GM12864 (cell line): Measurements from ENCODE around the gene TNIK.

Experiments
- DNase-seq: peaks from one replicate; pipeline ENCODE4 v3.0.0-alpha.2; 2011; ENCODE audit warnings: low read depth
- H3K4me3 ChIP-seq: 2 replicates; pipeline ENCODE4 v1.5.1; 2011; ENCODE audit warnings: mild to moderate bottlenecking, low read depth, low read length, control low read depth
- CTCF ChIP-seq: IDR thresholded peaks from 2 replicates; pipeline ENCODE4 v1.5.1; 2011; ENCODE audit warnings: low read depth, mild to moderate bottlenecking, moderate library complexity, low read length, control low read depth, inconsistent platforms; ENCODE audit errors: missing control alignments

The TNIK gene

GRCh38 chr3:171285287-171285686 lies 174.9 kb downstream of the TNIK start:
- TF ChIP-seq CTCF, result no peak

GRCh38 chr3:171284308-171285075 lies 175.7 kb downstream of the TNIK start:
- TF ChIP-seq CTCF, result no peak
- H3K4me3 ChIP-seq, result peak overlapping the region; percentile 1; the same call in 1 of the 2 replicates
- peak; percentile 68 for DNase-seq

More at GRCh38 chr3:171285287-171285686, 174.9 kb downstream of the TNIK start:
- H3K4me3 ChIP-seq, result no peak overlapping the region
- no peak for DNase-seq

GRCh38 chr3:171283848-171284222 lies 176.4 kb downstream of the TNIK start:
- no peak for DNase-seq
- H3K4me3 ChIP-seq, result peak overlapping the region; percentile 8; the same call in 1 of the 2 replicates
- no peak for TF ChIP-seq CTCF

GRCh38 chr3:171283183-171283847 lies 176.9 kb downstream of the TNIK start:
- DNase-seq, result no peak
- H3K4me3 ChIP-seq, result peak overlapping the region; percentile 8; the same call in 1 of the 2 replicates
- TF ChIP-seq CTCF, result no peak

GRCh38 chr3:171282041-171282440 lies 178.2 kb downstream of the TNIK start:
- H3K4me3 ChIP-seq, result no peak overlapping the region
- DNase-seq, result no peak
- no peak for TF ChIP-seq CTCF

GRCh38 chr3:171281256-171281992 lies 178.8 kb downstream of the TNIK start:
- DNase-seq, result no peak

More at GRCh38 chr3:171281256-171281992, 178.8 kb downstream of the TNIK start:
- TF ChIP-seq CTCF, result no peak
- no peak overlapping the region for H3K4me3 ChIP-seq
